Astrocyte (in vitro differentiated cells and primary cell): Measurements from ENCODE around the gene ARHGEF37. TPM values are rescaled to one million over a fixed set of nuclear protein-coding genes. Genes with fewer than 3 reads are reported as not detected.
"Not testable (repeated sequence)": the region's sequence is repeated elsewhere in the genome, so short reads cannot be mapped to it uniquely, and the experiment has no call there.

Experiments
- DNase-seq: peaks from one replicate; pipeline ENCODE4 v3.0.0-alpha.2; 2010; ENCODE audit warnings: low read depth
- FAIRE-seq: peaks from 2 replicates; lab custom pipeline; 2011; peaks lifted over from hg19 to GRCh38; lab: Jason Lieb, UNC
- H2AFZ ChIP-seq: 2 replicates; pipeline ENCODE4 v1.6.0; 2012; ENCODE audit warnings: low read depth, low read length, inconsistent platforms
- H3K27ac ChIP-seq: 2 replicates; pipeline ENCODE4 v1.5.1; 2011; ENCODE audit warnings: low read depth, low read length, inconsistent platforms
- H3K27me3 ChIP-seq: 2 replicates; pipeline ENCODE4 v1.6.0; 2011; ENCODE audit warnings: low read length, inconsistent platforms; ENCODE audit not compliant: insufficient read depth
- H3K36me3 ChIP-seq: 2 replicates; pipeline ENCODE4 v1.5.1; 2011; ENCODE audit warnings: low read length, inconsistent platforms; ENCODE audit not compliant: insufficient read depth
- H3K4me1 ChIP-seq: 2 replicates; pipeline ENCODE4 v1.5.1; 2011; ENCODE audit warnings: low read length, inconsistent platforms; ENCODE audit not compliant: insufficient read depth
- H3K4me2 ChIP-seq: 2 replicates; pipeline ENCODE4 v1.6.0; 2012; ENCODE audit warnings: low read length, inconsistent platforms
- H3K4me3 ChIP-seq: 2 replicates; pipeline ENCODE4 v1.5.1; 2011; ENCODE audit warnings: low read depth, mild to moderate bottlenecking, low read length, inconsistent platforms; ENCODE audit not compliant: insufficient read depth
- H3K79me2 ChIP-seq: 2 replicates; pipeline ENCODE4 v1.6.0; 2012; ENCODE audit warnings: mild to moderate bottlenecking, low read length, inconsistent platforms; ENCODE audit not compliant: insufficient read depth
- H3K9ac ChIP-seq: 2 replicates; pipeline ENCODE4 v1.6.0; 2012; ENCODE audit warnings: mild to moderate bottlenecking, low read length, inconsistent platforms
- H3K9me3 ChIP-seq: 2 replicates; pipeline ENCODE4 v1.5.1; 2012; ENCODE audit warnings: low read depth, mild to moderate bottlenecking, low read length, inconsistent platforms; ENCODE audit not compliant: insufficient read depth
- H4K20me1 ChIP-seq: 2 replicates; pipeline ENCODE4 v1.6.0; 2012; ENCODE audit warnings: low read length, inconsistent platforms; ENCODE audit not compliant: insufficient read depth
- H3K27ac Mint-ChIP-seq: one replicate; pipeline ENCODE4 v1.8.0; 2021; ENCODE audit warnings: mild to moderate bottlenecking, mixed read lengths; ENCODE audit not compliant: unreplicated experiment
- H3K27me3 Mint-ChIP-seq: one replicate; pipeline ENCODE4 v1.8.0; 2021; ENCODE audit warnings: low read depth, mixed read lengths; ENCODE audit not compliant: unreplicated experiment
- H3K36me3 Mint-ChIP-seq: one replicate; pipeline ENCODE4 v1.8.0; 2021; ENCODE audit warnings: low read depth, mixed read lengths; ENCODE audit not compliant: unreplicated experiment
- H3K4me1 Mint-ChIP-seq: one replicate; pipeline ENCODE4 v1.8.0; 2021; ENCODE audit warnings: low read depth, mixed read lengths; ENCODE audit not compliant: unreplicated experiment
- H3K4me3 Mint-ChIP-seq: one replicate; pipeline ENCODE4 v1.8.0; 2021; ENCODE audit warnings: mild to moderate bottlenecking, moderate library complexity, mixed read lengths; ENCODE audit not compliant: unreplicated experiment
- H3K9me3 Mint-ChIP-seq: one replicate; pipeline ENCODE4 v1.8.0; 2021; ENCODE audit warnings: mild to moderate bottlenecking, mixed read lengths; ENCODE audit not compliant: unreplicated experiment
- CTCF ChIP-seq: IDR thresholded peaks from 2 replicates; pipeline ENCODE4 v1.5.1; 2011; ENCODE audit warnings: low read depth, mild to moderate bottlenecking, inconsistent platforms, low read length, moderate library complexity; ENCODE audit not compliant: insufficient read depth
- EZH2 ChIP-seq: IDR thresholded peaks from 2 replicates; pipeline ENCODE4 v1.6.1; 2012; ENCODE audit warnings: mild to moderate bottlenecking, low read length, inconsistent platforms; ENCODE audit not compliant: insufficient read depth
- total RNA-seq: library from RNA; stranded (reverse); gene quantifications from 2 replicates; pipeline ENCODE4 v1.2.1, GENCODE V29; 2021

Gene ARHGEF37
- total RNA-seq, 1 donor from 2014 or later: 2.3 TPM

GRCh38 chr5:149667829-149668330 is 86.6 kb downstream of the ARHGEF37 start:
- H2AFZ ChIP-seq: no peak overlapping the region
- FAIRE-seq: no peak
- H3K36me3 Mint-ChIP-seq: peaks cover 2% of the 10 kb centered on the region
- no peaks in the 10 kb centered on the region for H3K9me3 ChIP-seq
- H3K27ac ChIP-seq: no peak overlapping the region
- peaks cover 21% of the 10 kb centered on the region for H3K4me1 Mint-ChIP-seq
- DNase-seq: no peak
- TF ChIP-seq CTCF: no peak
- TF ChIP-seq EZH2: no peak
- H3K4me1 ChIP-seq: no peaks in the 10 kb centered on the region
- H3K4me3 ChIP-seq: no peak overlapping the region
- peaks cover 19% of the 10 kb centered on the region for H3K9me3 Mint-ChIP-seq
- H3K27me3 ChIP-seq: peaks cover 2% of the 10 kb centered on the region
- H3K79me2 ChIP-seq: no peaks in the 10 kb centered on the region
- no peaks in the 10 kb centered on the region for H3K27me3 Mint-ChIP-seq
- no peak overlapping the region for H3K4me2 ChIP-seq
- H4K20me1 ChIP-seq: no peaks in the 10 kb centered on the region
- H3K9ac ChIP-seq: no peak overlapping the region
- H3K36me3 ChIP-seq: no peaks in the 10 kb centered on the region
- no peak overlapping the region for H3K27ac Mint-ChIP-seq
- no peak overlapping the region for H3K4me3 Mint-ChIP-seq

- H2AFZ ChIP-seq, DNase-seq, H3K27ac ChIP-seq, H3K36me3 Mint-ChIP-seq, H3K27me3 Mint-ChIP-seq, H3K9me3 ChIP-seq, H3K9ac ChIP-seq, H3K4me3 ChIP-seq, H3K36me3 ChIP-seq, H4K20me1 ChIP-seq, FAIRE-seq, H3K4me2 ChIP-seq, H3K27ac Mint-ChIP-seq, H3K27me3 ChIP-seq, H3K4me1 ChIP-seq, H3K4me3 Mint-ChIP-seq, H3K79me2 ChIP-seq: not testable (repeated sequence)
- peaks cover 19% of the 10 kb centered on the region for H3K9me3 Mint-ChIP-seq
- H3K4me1 Mint-ChIP-seq: peaks cover 21% of the 10 kb centered on the region
Measured at GRCh38 chr5:149669273-149669672, 88.0 kb downstream of the ARHGEF37 start.

- H3K4me2 ChIP-seq: no peak overlapping the region
- H3K4me3 Mint-ChIP-seq: no peak overlapping the region
- no peak overlapping the region for H3K27ac Mint-ChIP-seq
- DNase-seq (no peak), FAIRE-seq (no peak)
- no peak overlapping the region for H3K9ac ChIP-seq
- H3K36me3 ChIP-seq: no peaks in the 10 kb centered on the region
- H3K79me2 ChIP-seq: no peaks in the 10 kb centered on the region
- H3K4me1 ChIP-seq: no peaks in the 10 kb centered on the region
- peaks cover 13% of the 10 kb centered on the region for H3K4me1 Mint-ChIP-seq
- TF ChIP-seq EZH2 (no peak), CTCF (no peak)
- peaks cover 19% of the 10 kb centered on the region for H3K9me3 Mint-ChIP-seq
- no peaks in the 10 kb centered on the region for H3K36me3 Mint-ChIP-seq
- H2AFZ ChIP-seq: no peak overlapping the region
- no peaks in the 10 kb centered on the region for H3K9me3 ChIP-seq
- H4K20me1 ChIP-seq: no peaks in the 10 kb centered on the region
- no peak overlapping the region for H3K27ac ChIP-seq
- H3K27me3 ChIP-seq: peaks cover 7% of the 10 kb centered on the region
- no peak overlapping the region for H3K4me3 ChIP-seq
- H3K27me3 Mint-ChIP-seq: peaks cover 10% of the 10 kb centered on the region
Measured at GRCh38 chr5:149671544-149671943, 90.2 kb downstream of the ARHGEF37 start.
